Stimulated activated CD4-positive, alpha-beta T cell treated with anti-CD3 and anti-CD28 coated beads, TNF-alpha, amount 100 ng/mL, for 1 hour (primary cell): ENCODE measurements around the gene LRRC10B.
A peak's percentile ranks its signal among the peaks of the same experiment; 100 is the strongest.

Source experiments
- DNase-seq, 3 donors: peaks; one replicate each; pipeline ENCODE4 v3.0.0-alpha.2; 2020; ENCODE audit warnings: low read depth in 3 of 3, low spot score in 1 of 3

The LRRC10B gene

GRCh38 chr11:61507012-61507768, 1.4 kb upstream of the LRRC10B start:
- DNase-seq = no peak

DNA sequence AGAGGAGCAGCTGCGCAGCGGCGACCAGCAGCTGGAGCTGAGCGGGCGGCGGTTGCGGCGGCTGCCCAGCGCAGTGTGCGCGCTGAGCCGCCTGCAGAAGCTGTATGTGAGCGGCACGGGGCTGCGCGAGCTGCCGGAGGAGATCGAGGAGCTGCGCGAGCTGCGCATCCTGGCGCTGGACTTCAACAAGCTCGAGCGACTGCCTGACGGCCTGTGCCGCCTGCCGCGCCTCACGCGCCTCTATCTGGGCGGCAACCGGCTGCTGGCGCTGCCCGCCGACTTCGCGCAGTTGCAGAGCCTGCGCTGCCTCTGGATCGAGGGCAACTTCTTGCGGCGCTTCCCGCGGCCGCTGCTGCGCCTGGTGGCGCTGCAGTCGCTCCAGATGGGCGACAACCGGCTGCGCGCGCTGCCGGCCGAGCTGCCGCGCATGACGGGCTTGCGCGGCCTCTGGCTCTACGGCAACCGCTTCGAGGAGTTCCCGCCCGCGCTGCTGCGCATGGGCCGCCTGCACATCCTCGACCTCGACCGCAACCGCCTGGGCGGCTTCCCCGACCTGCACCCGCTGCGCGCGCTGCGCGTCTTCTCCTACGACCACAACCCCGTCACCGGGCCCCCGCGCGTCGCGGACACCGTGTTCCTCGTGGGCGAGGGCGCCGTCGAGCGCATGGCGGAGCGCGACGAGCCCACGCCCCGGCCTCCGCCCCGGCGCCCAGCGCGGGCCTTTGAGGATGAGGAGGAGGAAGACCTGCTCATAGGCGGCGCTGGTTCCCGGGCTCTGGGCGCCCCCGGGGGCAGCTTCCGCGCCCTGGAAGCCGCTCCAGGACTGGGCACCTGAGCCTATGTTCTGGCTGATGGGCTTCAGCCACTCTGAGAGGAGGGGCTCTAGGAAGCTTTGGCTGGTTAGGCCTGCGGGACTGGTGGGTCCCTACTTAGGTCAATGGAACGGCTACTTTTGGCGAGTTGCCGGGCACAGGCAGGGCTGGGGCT, 787 bp downstream of the LRRC10B start:
- peak; percentile 6 to 32 (median 20) for DNase-seq

DNA sequence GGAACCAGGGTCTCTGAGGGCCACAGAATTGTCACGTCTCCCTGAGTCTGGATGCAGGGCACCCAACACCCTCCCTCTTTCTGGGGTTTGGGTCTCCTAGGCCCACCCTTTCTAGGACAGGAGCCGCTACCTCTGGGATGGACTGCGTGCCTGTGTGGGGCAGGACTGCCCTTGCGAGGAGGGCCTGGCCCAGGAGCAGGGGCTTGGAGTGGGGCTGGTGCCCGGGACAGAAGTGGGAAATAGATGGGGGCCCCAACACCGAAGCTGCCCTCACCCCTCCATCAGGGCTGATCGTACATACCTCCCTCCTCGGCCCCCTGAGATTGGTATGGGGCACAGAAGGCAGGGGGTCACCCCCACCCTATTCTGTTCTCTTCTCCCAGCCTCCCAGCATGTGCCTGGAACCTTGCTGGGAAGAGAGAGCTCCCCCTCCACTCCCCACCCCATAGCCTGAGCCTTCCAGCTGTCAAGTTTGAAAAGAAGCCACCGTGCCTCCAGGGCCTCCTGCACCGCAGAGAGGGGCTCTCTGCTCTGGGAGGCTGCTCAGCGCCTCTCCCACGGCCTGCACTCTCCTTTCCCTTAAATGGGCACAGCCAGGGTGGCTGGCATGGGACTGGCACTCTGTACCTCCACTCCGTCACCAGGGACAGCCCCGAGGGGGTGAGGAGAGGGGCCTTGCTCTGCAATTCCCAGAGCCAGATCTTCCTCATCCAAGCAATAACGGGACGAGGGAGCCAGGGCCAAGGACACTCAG, 1.8 kb downstream of the LRRC10B start:
- no peak for DNase-seq

GRCh38 chr11:61510974-61511373, 2.4 kb downstream of the LRRC10B start:
- no peak for DNase-seq

GRCh38 chr11:61511383-61511782, 2.8 kb downstream of the LRRC10B start:
- DNase-seq = no peak

GRCh38 chr11:61512435-61512834, 3.9 kb downstream of the LRRC10B start:
- DNase-seq = no peak

DNA sequence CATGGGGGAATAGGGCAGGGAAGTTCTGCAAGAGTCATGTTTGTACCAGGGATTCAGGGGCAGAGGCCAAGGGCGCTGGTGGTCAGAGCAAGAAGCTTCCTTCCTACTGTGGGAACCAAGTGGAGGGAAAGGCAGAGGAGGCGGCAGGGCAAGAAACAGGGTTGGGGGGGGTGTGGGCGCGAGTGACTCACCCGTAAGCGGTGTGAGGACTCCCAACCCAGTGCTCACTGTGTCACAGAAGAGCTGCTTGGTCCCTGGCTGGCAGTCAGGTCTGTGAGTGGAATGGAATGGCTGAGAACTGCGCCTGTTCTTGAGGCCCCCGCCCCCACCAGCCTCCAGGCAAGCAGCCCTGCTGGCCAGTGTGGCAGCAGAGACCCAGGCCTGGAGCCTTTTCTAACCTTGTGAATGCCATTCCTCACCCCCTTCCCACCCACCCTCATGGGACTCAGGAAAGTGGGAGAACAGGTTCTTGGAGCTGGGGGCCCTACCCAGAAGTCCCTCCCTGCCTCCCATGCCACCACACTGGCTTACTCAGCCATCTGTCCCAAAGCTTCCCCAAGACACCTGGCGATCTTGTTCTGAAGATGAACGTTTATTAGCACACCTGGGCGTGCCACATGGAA, 4.7 kb downstream of the LRRC10B start:
- DNase-seq = no peak

- no peak for DNase-seq
These were observed 5.7 kb downstream of the LRRC10B start for GRCh38 chr11:61514050-61514917.

DNA sequence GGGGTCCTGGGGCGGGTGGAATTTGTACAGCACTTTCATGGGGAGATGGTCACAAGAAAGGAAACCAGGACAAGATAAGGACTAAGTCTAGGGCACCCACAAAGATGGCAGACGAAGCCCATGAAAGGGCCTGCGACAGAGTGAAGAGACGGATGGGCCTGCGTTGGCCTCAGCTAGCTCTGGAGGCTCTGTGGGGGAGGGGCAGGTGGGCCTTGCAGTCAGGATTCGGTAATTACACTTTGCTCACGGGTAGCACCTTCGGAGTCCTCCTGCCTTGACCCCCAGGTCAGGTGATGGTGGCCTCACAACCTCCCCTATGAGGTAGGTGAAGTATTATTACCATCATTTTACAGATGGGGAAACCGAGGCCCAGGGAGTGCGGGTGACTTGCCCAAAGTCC, 7.1 kb downstream of the LRRC10B start:
- DNase-seq = no peak

DNA sequence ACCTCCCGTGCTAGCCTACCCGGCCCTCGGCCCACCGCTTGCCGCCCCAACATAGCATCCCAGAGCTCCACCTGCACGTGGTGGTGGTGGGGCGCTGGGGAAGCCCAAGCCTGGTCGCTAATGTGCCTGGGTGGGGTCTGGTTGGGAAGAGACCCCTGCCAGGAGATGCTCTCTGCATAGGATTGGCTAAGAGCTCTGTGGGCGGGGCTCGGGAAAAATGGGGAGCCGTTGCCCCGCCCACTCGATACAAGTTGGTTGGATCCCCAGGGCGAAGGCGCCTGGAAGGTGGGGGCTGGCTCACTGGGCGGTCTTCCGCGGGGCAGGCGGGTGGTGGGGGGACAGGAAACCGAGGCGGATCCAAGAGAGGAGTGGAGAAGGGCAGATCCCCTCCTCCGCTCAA, 7.6 kb downstream of the LRRC10B start:
- DNase-seq = no peak

DNA sequence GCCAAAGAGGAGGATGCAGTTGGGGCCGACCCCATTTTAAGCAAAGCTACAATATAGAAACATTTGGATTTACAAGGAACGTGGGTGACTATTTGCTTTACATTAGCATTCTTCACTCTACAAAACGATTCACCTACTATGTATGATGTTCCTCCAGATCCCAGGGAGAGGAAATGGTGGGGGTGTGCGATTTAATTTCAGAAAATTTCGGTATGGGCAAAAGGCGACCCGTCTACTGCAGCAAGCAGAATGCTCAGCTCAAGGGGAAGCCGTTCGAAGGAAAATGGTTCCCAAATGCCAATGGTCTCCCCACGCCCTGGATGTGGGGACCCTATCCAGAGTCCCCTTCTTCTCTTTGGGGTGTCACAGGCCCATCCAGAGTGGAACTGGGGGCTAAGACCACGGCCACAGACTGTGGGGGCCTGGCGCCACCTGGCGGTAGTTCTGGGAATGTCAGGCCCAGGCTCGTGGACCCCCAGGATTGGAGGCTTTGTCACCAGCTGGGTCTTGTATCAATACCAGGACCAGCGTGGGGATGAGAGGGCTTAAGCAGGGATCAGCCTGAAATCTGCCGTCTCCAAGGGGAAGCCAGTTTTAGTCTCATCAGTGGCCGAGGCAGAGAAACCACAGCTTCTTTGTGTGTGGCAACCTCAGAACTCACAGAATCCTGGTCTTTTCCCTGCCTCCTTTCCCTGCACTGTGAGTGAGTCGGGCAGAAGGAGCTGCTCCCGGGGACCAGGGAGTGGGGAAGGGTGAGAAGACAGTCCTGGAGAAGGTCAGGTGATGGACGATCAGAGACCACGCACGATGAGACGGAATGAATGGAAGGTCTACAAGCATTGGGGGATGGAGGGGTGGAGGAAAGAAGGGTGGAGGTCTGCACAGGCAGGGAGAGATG, 8.4 kb downstream of the LRRC10B start:
- DNase-seq = peak in 2 of 3 donors; percentile 13 to 59

GRCh38 chr11:61518032-61518795, 9.7 kb downstream of the LRRC10B start:
- no peak for DNase-seq

DNA sequence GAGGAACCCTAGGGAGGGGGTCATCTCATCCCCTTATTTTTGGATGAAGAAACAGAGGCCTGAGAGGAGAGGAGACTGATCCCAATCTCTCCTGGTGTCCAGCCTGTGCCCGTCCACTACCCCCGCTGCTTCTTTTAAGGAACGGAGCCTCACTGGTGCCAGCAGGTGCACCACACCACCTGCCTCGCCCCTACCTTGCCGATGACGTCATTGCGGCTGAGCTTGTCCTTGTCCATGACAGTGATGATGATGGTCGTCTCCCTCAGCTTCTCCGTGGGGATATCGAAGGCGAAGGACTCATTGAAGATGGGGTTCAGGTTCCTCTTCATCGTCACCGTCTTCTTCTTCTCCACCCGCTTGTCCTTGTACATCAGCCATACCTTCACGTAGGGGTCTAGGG, 14.3 kb downstream of the LRRC10B start:
- DNase-seq = no peak

- no peak for DNase-seq
These were observed 15.9 kb downstream of the LRRC10B start for GRCh38 chr11:61524446-61524845.

- no peak for DNase-seq
These were observed 16.5 kb downstream of the LRRC10B start for GRCh38 chr11:61524963-61525587.

DNA sequence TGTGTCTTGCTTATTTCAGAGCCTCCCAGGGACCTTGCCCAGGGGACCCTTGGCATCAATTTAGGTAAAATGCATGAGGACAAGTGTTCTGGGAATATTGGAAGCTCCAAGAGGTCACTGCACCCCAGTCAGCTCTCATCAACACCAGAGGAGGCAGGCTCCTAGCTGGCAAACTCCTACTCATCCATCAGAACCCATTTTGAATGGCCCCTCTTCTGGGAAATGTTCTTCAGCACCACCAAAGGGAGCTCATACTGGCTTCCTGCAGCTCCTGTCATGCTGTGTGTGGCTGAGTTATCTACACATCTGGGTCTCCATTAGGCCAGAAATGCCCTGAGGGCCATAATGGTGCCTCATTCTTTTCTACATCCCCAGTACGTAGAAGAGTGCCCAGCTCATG, 17.7 kb downstream of the LRRC10B start:
- DNase-seq = no peak

- DNase-seq = no peak
These were observed 18.6 kb downstream of the LRRC10B start for GRCh38 chr11:61526956-61527731.
